SU-DHL-6 (cell line): Measurements from ENCODE around the gene DOCK1.
"Not testable (repeated sequence)": the region's sequence is repeated elsewhere in the genome, so short reads cannot be mapped to it uniquely, and the experiment has no call there.

Experiments
- H2AFZ ChIP-seq: fragments of 200-600 bp; sonication (generic); 2 replicates; pipeline ENCODE4 v1.6.1; 2014; ENCODE audit warnings: low read depth, mild to moderate bottlenecking, moderate library complexity, mixed read lengths, antibody characterized with exemption, low read length; ENCODE audit not compliant: severe bottlenecking
- H3F3A ChIP-seq: fragments of 200-600 bp; shearing (Covaris generic); 2 replicates; pipeline ENCODE4 v1.6.0; 2016; ENCODE audit warnings: antibody characterized with exemption, mild to moderate bottlenecking; ENCODE audit not compliant: insufficient read depth
- H3K27ac ChIP-seq: fragments of 200-600 bp; sonication (generic); 2 replicates; pipeline ENCODE4 v1.5.1; 2016; ENCODE audit warnings: low read depth, mild to moderate bottlenecking, low read length, moderate library complexity, mixed read lengths
- H3K27me3 ChIP-seq: fragments of 200-600 bp; sonication (generic), shearing (Covaris generic); 2 replicates; pipeline ENCODE4 v1.6.0; 2014; ENCODE audit warnings: mild to moderate bottlenecking, low read length
- H3K36me3 ChIP-seq: fragments of 200-600 bp; sonication (generic); 2 replicates; pipeline ENCODE4 v1.6.1; 2014; ENCODE audit warnings: mild to moderate bottlenecking, low read length, mixed read lengths
- H3K4me2 ChIP-seq: fragments of 300-600, 200-600 bp; shearing (Covaris generic), sonication (generic); 2 replicates; pipeline ENCODE4 v1.6.0; 2014; ENCODE audit warnings: low read length, low read depth, mild to moderate bottlenecking; ENCODE audit not compliant: poor library complexity, severe bottlenecking
- H3K4me3 ChIP-seq: fragments of 200-600 bp; sonication (generic); 2 replicates; pipeline ENCODE4 v1.5.1; 2014; ENCODE audit warnings: antibody characterized with exemption, low read length, mild to moderate bottlenecking, mixed read lengths; ENCODE audit not compliant: insufficient read depth, poor library complexity, severe bottlenecking
- H3K79me2 ChIP-seq: fragments of 200-600 bp; sonication (generic); 2 replicates; pipeline ENCODE4 v1.6.1; 2014; ENCODE audit warnings: mild to moderate bottlenecking, low read length, moderate library complexity; ENCODE audit not compliant: insufficient read depth
- H3K9ac ChIP-seq: fragments of 200-600 bp; sonication (generic); 2 replicates; pipeline ENCODE4 v1.7.0; 2014; ENCODE audit warnings: mild to moderate bottlenecking, low read length
- H3K9me2 ChIP-seq: fragments of 200-600 bp; sonication (generic); replicated peaks from 2 replicates; pipeline ENCODE4 v1.6.1; 2014; ENCODE audit warnings: low read length; ENCODE audit not compliant: insufficient read depth
- H3K9me3 ChIP-seq: fragments of 200-600 bp; sonication (generic); 2 replicates; pipeline ENCODE4 v1.6.1; 2014; ENCODE audit warnings: low read length, mixed read lengths; ENCODE audit not compliant: insufficient read depth
- H4K20me1 ChIP-seq: fragments of 200-600 bp; sonication (generic); 2 replicates; pipeline ENCODE4 v1.6.1; 2014; ENCODE audit warnings: low read depth, mild to moderate bottlenecking, antibody characterized with exemption, low read length, moderate library complexity, mixed read lengths
- EZH2phosphoT487 ChIP-seq: fragments of 200-600 bp; sonication (generic), shearing (Covaris generic); conservative IDR thresholded peaks from 2 replicates; pipeline ENCODE4 v1.6.1; 2018; ENCODE audit warnings: mild to moderate bottlenecking, antibody characterized with exemption, low read length, moderate library complexity, mixed read lengths
- TF ChIP-seq, protein P1 (sequence below): fragments of 200-600 bp; sonication (generic); IDR thresholded peaks from one replicate; pipeline ENCODE4 v1.5.1; 2017; ENCODE audit warnings: antibody characterized with exemption, mild to moderate bottlenecking, low read length, moderate library complexity; ENCODE audit not compliant: insufficient read depth, poor library complexity, severe bottlenecking

DOCK1 gene

DNA sequence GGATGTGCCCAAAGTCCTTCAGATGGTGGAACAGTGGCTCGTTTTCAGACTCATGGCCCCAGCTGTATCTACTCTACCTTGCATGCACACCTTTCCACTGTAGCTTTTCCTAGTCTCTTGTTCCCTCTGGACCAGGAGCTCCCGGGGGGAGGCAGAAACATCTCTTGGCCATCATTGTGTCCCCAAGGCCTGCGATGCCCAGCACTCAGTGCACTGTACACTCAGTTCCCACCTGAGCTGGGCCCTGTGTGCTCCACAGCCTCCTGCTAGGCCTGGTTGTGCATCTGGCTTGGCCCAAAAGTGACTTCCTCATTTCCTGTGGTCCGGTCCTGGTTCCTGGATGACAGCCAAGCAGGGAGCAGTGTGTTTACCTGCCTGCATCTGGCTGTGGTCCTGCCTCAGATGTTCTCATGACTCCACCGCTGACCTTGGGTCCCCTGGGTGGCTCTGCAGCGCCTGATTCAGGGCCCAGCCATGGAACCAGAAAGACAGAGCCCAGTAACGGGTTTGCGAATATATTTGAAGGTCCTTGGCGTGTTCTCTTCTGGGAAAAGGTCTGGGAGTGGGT is 9.9 kb upstream of the DOCK1 start:
- Histone ChIP-seq H3K9ac (no peak overlapping the region), H3K36me3 (no peaks in the 10 kb centered on the region), H3K27me3 (no peaks in the 10 kb centered on the region), H2AFZ (no peak overlapping the region), H3K9me2 (no peaks in the 10 kb centered on the region), H3K9me3 (no peaks in the 10 kb centered on the region), H3K4me3 (no peak overlapping the region), H3K27ac (no peak overlapping the region), H3K4me2 (no peak overlapping the region), H4K20me1 (no peaks in the 10 kb centered on the region), H3K79me2 (no peaks in the 10 kb centered on the region), H3F3A (no peaks in the 10 kb centered on the region)
- TF ChIP-seq, protein P1, sequence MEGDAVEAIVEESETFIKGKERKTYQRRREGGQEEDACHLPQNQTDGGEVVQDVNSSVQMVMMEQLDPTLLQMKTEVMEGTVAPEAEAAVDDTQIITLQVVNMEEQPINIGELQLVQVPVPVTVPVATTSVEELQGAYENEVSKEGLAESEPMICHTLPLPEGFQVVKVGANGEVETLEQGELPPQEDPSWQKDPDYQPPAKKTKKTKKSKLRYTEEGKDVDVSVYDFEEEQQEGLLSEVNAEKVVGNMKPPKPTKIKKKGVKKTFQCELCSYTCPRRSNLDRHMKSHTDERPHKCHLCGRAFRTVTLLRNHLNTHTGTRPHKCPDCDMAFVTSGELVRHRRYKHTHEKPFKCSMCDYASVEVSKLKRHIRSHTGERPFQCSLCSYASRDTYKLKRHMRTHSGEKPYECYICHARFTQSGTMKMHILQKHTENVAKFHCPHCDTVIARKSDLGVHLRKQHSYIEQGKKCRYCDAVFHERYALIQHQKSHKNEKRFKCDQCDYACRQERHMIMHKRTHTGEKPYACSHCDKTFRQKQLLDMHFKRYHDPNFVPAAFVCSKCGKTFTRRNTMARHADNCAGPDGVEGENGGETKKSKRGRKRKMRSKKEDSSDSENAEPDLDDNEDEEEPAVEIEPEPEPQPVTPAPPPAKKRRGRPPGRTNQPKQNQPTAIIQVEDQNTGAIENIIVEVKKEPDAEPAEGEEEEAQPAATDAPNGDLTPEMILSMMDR: no peak
- TF ChIP-seq EZH2phosphoT487: no peak

DNA sequence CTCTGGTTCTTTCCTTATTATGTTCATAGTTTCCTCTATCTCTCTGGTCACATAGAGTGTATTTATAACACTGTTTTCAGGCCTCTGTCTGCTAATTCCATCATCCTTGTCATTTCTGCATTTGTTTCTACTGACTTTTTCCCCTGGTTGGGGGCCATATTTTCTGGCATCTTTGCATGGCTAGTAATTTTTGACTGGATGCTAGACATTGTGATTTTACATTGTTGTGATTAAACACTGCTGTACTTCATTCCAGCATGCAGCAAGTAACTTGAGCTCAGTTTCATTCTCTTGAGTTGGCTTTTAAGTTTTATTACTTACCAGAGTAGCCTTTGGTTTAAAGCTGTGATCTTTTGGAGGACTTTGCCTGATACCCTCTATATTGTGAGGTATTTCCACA is 6.8 kb upstream of the DOCK1 start:
- H2AFZ ChIP-seq: no peak overlapping the region
- no peaks in the 10 kb centered on the region for H3K36me3 ChIP-seq
- H4K20me1 ChIP-seq: no peaks in the 10 kb centered on the region
- H3K9me2 ChIP-seq: no peaks in the 10 kb centered on the region
- no peak overlapping the region for H3K27ac ChIP-seq
- no peaks in the 10 kb centered on the region for H3K79me2 ChIP-seq
- no peaks in the 10 kb centered on the region for H3K27me3 ChIP-seq
- TF ChIP-seq, protein P1: no peak
- TF ChIP-seq EZH2phosphoT487: no peak
- no peaks in the 10 kb centered on the region for H3F3A ChIP-seq
- no peaks in the 10 kb centered on the region for H3K9me3 ChIP-seq
- H3K4me3 ChIP-seq: no peak overlapping the region
- no peak overlapping the region for H3K4me2 ChIP-seq
- H3K9ac ChIP-seq: no peak overlapping the region

DNA sequence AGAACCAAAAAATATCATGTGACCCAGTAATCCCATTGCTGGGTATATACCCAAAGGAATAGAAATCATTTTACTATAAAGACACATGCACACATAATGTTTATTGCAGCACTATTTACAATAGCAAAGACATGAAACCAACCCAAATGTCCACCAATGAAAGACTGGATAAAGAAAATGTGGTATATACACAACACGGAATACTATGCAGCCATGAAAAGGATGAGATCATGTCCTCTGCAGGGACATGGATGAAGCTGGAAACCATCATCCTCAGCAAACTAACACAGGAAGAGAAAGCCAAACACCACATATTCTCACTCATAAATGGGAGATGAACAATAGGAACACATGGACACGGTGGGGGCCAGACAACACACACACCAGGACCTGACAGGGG is 5.7 kb upstream of the DOCK1 start:
- H3K36me3 ChIP-seq, H3K27me3 ChIP-seq, H4K20me1 ChIP-seq, H3K9me2 ChIP-seq, H2AFZ ChIP-seq, H3K9me3 ChIP-seq, H3K79me2 ChIP-seq, H3K9ac ChIP-seq, H3F3A ChIP-seq, H3K4me2 ChIP-seq, H3K27ac ChIP-seq, H3K4me3 ChIP-seq: not testable (repeated sequence)

DNA sequence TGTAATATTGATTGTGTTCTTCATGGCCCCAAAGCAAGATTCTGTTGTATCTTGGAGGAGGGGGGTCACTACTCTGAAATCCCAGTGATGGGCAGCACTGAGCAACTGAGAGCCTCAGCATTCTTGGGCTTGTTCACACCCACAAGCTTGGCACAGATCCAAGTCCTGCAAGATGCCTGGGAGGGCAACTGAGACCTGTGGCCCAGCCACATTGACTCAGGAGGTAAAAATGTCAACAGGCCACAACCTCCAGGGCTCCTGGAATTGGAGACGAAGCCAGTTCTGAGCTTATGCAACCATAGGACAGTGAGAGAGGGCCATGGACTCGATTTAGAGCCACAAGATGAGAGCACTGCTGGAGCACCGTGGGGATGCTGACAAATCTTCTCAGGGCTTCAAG is 3.1 kb upstream of the DOCK1 start:
- no peaks in the 10 kb centered on the region for H3K79me2 ChIP-seq
- H3F3A ChIP-seq: no peaks in the 10 kb centered on the region
- no peak overlapping the region for H3K27ac ChIP-seq
- H3K4me3 ChIP-seq: no peak overlapping the region
- no peak overlapping the region for H2AFZ ChIP-seq
- no peak overlapping the region for H3K4me2 ChIP-seq
- no peaks in the 10 kb centered on the region for H4K20me1 ChIP-seq
- H3K36me3 ChIP-seq: no peaks in the 10 kb centered on the region
- TF ChIP-seq, protein P1: no peak
- TF ChIP-seq EZH2phosphoT487: no peak
- H3K9me2 ChIP-seq: no peaks in the 10 kb centered on the region
- no peak overlapping the region for H3K9ac ChIP-seq
- H3K9me3 ChIP-seq: no peaks in the 10 kb centered on the region
- no peaks in the 10 kb centered on the region for H3K27me3 ChIP-seq
